Liver (tissue), 9 donors: ENCODE results near the gene NUP205. TPM values are rescaled to one million over a fixed set of nuclear protein-coding genes. Genes with fewer than 3 reads are reported as not detected.

Experiments
- DNase-seq: peaks from one replicate; pipeline ENCODE4 v3.0.0-alpha.2; 2017; ENCODE audit warnings: low spot score
- H3K27ac ChIP-seq, 2 donors: one replicate each; pipeline ENCODE4 v1.7.0; 2013; ENCODE audit warnings: inconsistent platforms in 2 of 2, low read length in 2 of 2, control low read depth in 1 of 2, low read depth in 1 of 2, mild to moderate bottlenecking in 1 of 2
- H3K27me3 ChIP-seq, 4 donors: one replicate each; pipeline versions ENCODE4 v1.6.1 to v1.7.0; 2013; ENCODE audit warnings: low read length in 3 of 4, inconsistent platforms in 1 of 4, mild to moderate bottlenecking in 1 of 4, moderate library complexity in 1 of 4; ENCODE audit not compliant: control insufficient read depth in 4 of 4, insufficient read depth in 4 of 4
- H3K36me3 ChIP-seq, 4 donors: one replicate each; pipeline versions ENCODE4 v1.6.1 to v1.7.0; 2013; ENCODE audit warnings: low read length in 3 of 4, mild to moderate bottlenecking in 3 of 4, low read depth in 1 of 4, moderate library complexity in 1 of 4; ENCODE audit not compliant: control insufficient read depth in 4 of 4, insufficient read depth in 3 of 4
- H3K4me1 ChIP-seq, 4 donors: one replicate each; pipeline versions ENCODE4 v1.6.1 to v1.7.0; 2013; ENCODE audit warnings: low read length in 3 of 4, mild to moderate bottlenecking in 3 of 4, moderate library complexity in 1 of 4; ENCODE audit not compliant: control insufficient read depth in 4 of 4, insufficient read depth in 4 of 4
- H3K4me3 ChIP-seq, 3 donors: one replicate each; pipeline versions ENCODE4 v1.6.1 to v1.7.0; 2013; ENCODE audit warnings: low read length in 3 of 3, control low read depth in 1 of 3, low read depth in 1 of 3, mild to moderate bottlenecking in 1 of 3
- H3K9ac ChIP-seq, 2 donors: one replicate each; pipeline ENCODE4 v1.7.0; 2013; ENCODE audit warnings: low read length in 2 of 2, mild to moderate bottlenecking in 2 of 2, moderate library complexity in 2 of 2, control low read depth in 1 of 2, low read depth in 1 of 2
- H3K9me3 ChIP-seq, 4 donors: one replicate each; pipeline versions ENCODE4 v1.6.1 to v1.7.0; 2013; ENCODE audit warnings: low read length in 3 of 4; ENCODE audit not compliant: control insufficient read depth in 4 of 4
- ATF3 ChIP-seq: IDR thresholded peaks from 2 replicates; pipeline ENCODE4 v1.6.1; 2016; ENCODE audit warnings: antibody characterized with exemption
- CTCF ChIP-seq: fragments of 150-350 bp; IDR thresholded peaks from 2 replicates; pipeline ENCODE4 v1.5.1; 2017; ENCODE audit warnings: improper control_type of control experiment, low read depth, low read length; ENCODE audit not compliant: missing input control
- EGR1 ChIP-seq, 2 donors: IDR thresholded peaks; 2 replicates each; pipeline ENCODE4 v1.6.1; 2016 to 2018; ENCODE audit warnings: antibody characterized with exemption in 2 of 2, low read depth in 2 of 2
- FOXA1 ChIP-seq: IDR thresholded peaks from 2 replicates; pipeline ENCODE4 v1.6.1; 2016; ENCODE audit warnings: antibody characterized with exemption
- FOXA2 ChIP-seq: IDR thresholded peaks from 2 replicates; pipeline ENCODE4 v1.6.1; 2016; ENCODE audit warnings: antibody characterized with exemption
- GABPA ChIP-seq, 2 donors: IDR thresholded peaks in 1 of 2; conservative IDR thresholded peaks in 1 of 2; 2 replicates each; pipeline ENCODE4 v1.6.1; 2016; ENCODE audit warnings: antibody characterized with exemption in 2 of 2, mild to moderate bottlenecking in 1 of 2, moderate library complexity in 1 of 2
- HNF4A ChIP-seq, 2 donors: conservative IDR thresholded peaks; 2 replicates each; pipeline ENCODE4 v1.6.1; 2016; ENCODE audit warnings: antibody characterized with exemption in 2 of 2, mild to moderate bottlenecking in 2 of 2
- HNF4G ChIP-seq: IDR thresholded peaks from 2 replicates; pipeline ENCODE4 v1.6.1; 2016; ENCODE audit warnings: antibody characterized with exemption
- JUND ChIP-seq, 2 donors: IDR thresholded peaks; 2 replicates each; pipeline ENCODE4 v1.6.1; 2016; ENCODE audit warnings: antibody characterized with exemption in 2 of 2
- NR2F2 ChIP-seq: IDR thresholded peaks from 2 replicates; pipeline ENCODE4 v1.6.1; 2016; ENCODE audit warnings: antibody characterized with exemption
- RAD21 ChIP-seq, 2 donors: IDR thresholded peaks; 2 replicates each; pipeline ENCODE4 v1.6.1; 2016; ENCODE audit warnings: antibody characterized with exemption in 2 of 2, mild to moderate bottlenecking in 2 of 2
- RXRA ChIP-seq, 2 donors: IDR thresholded peaks; 2 replicates each; pipeline ENCODE4 v1.6.1; 2017 to 2018; ENCODE audit warnings: antibody characterized with exemption in 2 of 2, mild to moderate bottlenecking in 1 of 2
- SP1 ChIP-seq: IDR thresholded peaks from 2 replicates; pipeline ENCODE4 v1.6.1; 2018; ENCODE audit warnings: antibody characterized with exemption, mild to moderate bottlenecking
- TAF1 ChIP-seq: conservative IDR thresholded peaks from 2 replicates; pipeline ENCODE4 v1.6.1; 2016; ENCODE audit warnings: antibody characterized with exemption, mild to moderate bottlenecking
- YY1 ChIP-seq: IDR thresholded peaks from 2 replicates; pipeline ENCODE4 v1.6.1; 2016; ENCODE audit warnings: antibody characterized with exemption, mild to moderate bottlenecking
- WGBS: extraction: QIAGEN DNeasy Blood & Tissue Kit; methylation state at CpG from one replicate; pipeline ENCODE4 v1.1.7; 2013; 5-methylcytosine and 5-hydroxymethylcytosine counted together
- polyA plus RNA-seq, 2 donors: library from polyadenylated mRNA; stranded (reverse) in 1 of 2; unstranded in 1 of 2; fragments of 200-250 nt in 1 of 2; fragments of >200 nt in 1 of 2; fragmentation: Nextera tagmentation in 1 of 2; extraction: Ambion mirVana in 1 of 2; gene quantifications; one replicate each; pipeline versions ENCODE4 v1.2.1 to v1.2.3, GENCODE V29; 2013 to 2015
- total RNA-seq, 2 donors: library from RNA; depleted of rRNA; stranded (reverse); fragments of >200 nt; gene quantifications; one replicate each; pipeline ENCODE4 v1.2.3, GENCODE V29; 2014
- TF ChIP-seq, protein P1 (sequence below): IDR thresholded peaks from 2 replicates; pipeline ENCODE4 v1.6.1; 2016; ENCODE audit warnings: antibody characterized with exemption, mild to moderate bottlenecking
- TF ChIP-seq, protein P2 (sequence below): IDR thresholded peaks from 2 replicates; pipeline ENCODE4 v1.6.1; 2016; ENCODE audit warnings: antibody characterized with exemption
- TF ChIP-seq, protein P3 (sequence below): IDR thresholded peaks from 2 replicates; pipeline ENCODE4 v1.6.1; 2016; ENCODE audit warnings: antibody characterized with exemption
- donor health status: healthy.
- donor health status: healthy.
- donor health status: healthy.
- donor health status: healthy.
- donor health status: healthy.

Gene NUP205
- total and polyA plus RNA-seq, 4 donors: 6.3 to 27.8 (median 12.0) TPM

GRCh38 chr7:135599471-135599870 lies 41.8 kb downstream of the NUP205 start:
- no peak for TF ChIP-seq TAF1
- no peak overlapping the region for H3K4me3 ChIP-seq
- H3K27me3 ChIP-seq: no peaks in the 10 kb centered on the region
- peaks cover 8 to 38% (median 25%) of the 10 kb centered on the region in 4 donors for H3K36me3 ChIP-seq
- H3K4me1 ChIP-seq: no peaks in the 10 kb centered on the region
- H3K27ac ChIP-seq: no peak overlapping the region
- H3K9me3 ChIP-seq: no peaks in the 10 kb centered on the region
- no peak overlapping the region for H3K9ac ChIP-seq
- no peak for DNase-seq

DNA sequence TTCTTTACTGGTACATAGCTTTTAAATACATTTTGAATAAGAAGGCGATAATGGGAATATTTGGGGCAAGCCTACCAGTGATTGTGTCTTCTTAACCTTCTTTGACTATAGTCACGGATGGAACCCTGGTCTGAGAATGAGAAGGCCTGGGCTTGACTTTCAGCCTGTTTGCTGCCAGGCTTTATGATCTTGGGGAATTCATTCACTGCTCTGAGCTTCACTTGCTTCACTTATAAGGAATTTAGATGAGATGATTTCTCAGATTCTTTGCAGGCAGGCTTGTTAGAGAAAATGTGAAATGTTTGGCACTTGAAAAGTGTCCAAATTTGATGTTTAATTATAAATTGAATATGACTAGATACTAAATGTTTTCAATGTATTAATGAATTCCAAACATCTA lies 42.5 kb downstream of the NUP205 start:
- TF ChIP-seq RAD21 (IDR thresholded peaks at IDR 0.05) (no peak), ATF3 (no peak), FOXA1 (no peak), FOXA2 (no peak), NR2F2 (no peak), HNF4G (no peak), TAF1 (no peak), JUND (IDR thresholded peaks at IDR 0.05) (no peak), SP1 (no peak)
- TF ChIP-seq, protein P1, sequence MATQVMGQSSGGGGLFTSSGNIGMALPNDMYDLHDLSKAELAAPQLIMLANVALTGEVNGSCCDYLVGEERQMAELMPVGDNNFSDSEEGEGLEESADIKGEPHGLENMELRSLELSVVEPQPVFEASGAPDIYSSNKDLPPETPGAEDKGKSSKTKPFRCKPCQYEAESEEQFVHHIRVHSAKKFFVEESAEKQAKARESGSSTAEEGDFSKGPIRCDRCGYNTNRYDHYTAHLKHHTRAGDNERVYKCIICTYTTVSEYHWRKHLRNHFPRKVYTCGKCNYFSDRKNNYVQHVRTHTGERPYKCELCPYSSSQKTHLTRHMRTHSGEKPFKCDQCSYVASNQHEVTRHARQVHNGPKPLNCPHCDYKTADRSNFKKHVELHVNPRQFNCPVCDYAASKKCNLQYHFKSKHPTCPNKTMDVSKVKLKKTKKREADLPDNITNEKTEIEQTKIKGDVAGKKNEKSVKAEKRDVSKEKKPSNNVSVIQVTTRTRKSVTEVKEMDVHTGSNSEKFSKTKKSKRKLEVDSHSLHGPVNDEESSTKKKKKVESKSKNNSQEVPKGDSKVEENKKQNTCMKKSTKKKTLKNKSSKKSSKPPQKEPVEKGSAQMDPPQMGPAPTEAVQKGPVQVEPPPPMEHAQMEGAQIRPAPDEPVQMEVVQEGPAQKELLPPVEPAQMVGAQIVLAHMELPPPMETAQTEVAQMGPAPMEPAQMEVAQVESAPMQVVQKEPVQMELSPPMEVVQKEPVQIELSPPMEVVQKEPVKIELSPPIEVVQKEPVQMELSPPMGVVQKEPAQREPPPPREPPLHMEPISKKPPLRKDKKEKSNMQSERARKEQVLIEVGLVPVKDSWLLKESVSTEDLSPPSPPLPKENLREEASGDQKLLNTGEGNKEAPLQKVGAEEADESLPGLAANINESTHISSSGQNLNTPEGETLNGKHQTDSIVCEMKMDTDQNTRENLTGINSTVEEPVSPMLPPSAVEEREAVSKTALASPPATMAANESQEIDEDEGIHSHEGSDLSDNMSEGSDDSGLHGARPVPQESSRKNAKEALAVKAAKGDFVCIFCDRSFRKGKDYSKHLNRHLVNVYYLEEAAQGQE: no peak
- over 99% methylated on average over 2 of the region's 2 CpGs for WGBS
- Histone ChIP-seq H3K4me3 (no peak overlapping the region), H3K27me3 (no peaks in the 10 kb centered on the region), H3K9ac (no peak overlapping the region), H3K4me1 (no peaks in the 10 kb centered on the region), H3K9me3 (no peaks in the 10 kb centered on the region), H3K36me3 (peaks cover 6 to 35% (median 23%) of the 10 kb centered on the region in 4 donors), H3K27ac (no peak overlapping the region)
- no peak for DNase-seq

GRCh38 chr7:135601182-135601581 lies 43.5 kb downstream of the NUP205 start:
- Histone ChIP-seq H3K36me3 (peaks cover 5 to 32% (median 23%) of the 10 kb centered on the region in 4 donors), H3K9me3 (no peaks in the 10 kb centered on the region), H3K27me3 (no peaks in the 10 kb centered on the region)
- TF ChIP-seq JUND (IDR thresholded peaks at IDR 0.05) (no peak), ATF3 (no peak), HNF4A (conservative IDR thresholded peaks at IDR 0.05) (no peak), TAF1 (no peak), HNF4G (no peak), YY1 (no peak), EGR1 (IDR thresholded peaks at IDR 0.05; ENCODE audit: low read depth in 2 of 2) (no peak), RXRA (IDR thresholded peaks at IDR 0.05) (no peak), FOXA1 (no peak), CTCF (no peak), FOXA2 (no peak), GABPA (IDR thresholded peaks at IDR 0.05 in 1 of 2, conservative IDR thresholded peaks at IDR 0.05 in 1 of 2) (no peak)
- TF ChIP-seq, protein P2, sequence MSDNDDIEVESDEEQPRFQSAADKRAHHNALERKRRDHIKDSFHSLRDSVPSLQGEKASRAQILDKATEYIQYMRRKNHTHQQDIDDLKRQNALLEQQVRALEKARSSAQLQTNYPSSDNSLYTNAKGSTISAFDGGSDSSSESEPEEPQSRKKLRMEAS: no peak
- TF ChIP-seq, protein P3, sequence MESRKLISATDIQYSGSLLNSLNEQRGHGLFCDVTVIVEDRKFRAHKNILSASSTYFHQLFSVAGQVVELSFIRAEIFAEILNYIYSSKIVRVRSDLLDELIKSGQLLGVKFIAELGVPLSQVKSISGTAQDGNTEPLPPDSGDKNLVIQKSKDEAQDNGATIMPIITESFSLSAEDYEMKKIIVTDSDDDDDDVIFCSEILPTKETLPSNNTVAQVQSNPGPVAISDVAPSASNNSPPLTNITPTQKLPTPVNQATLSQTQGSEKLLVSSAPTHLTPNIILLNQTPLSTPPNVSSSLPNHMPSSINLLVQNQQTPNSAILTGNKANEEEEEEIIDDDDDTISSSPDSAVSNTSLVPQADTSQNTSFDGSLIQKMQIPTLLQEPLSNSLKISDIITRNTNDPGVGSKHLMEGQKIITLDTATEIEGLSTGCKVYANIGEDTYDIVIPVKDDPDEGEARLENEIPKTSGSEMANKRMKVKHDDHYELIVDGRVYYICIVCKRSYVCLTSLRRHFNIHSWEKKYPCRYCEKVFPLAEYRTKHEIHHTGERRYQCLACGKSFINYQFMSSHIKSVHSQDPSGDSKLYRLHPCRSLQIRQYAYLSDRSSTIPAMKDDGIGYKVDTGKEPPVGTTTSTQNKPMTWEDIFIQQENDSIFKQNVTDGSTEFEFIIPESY: no peak

More at GRCh38 chr7:135601182-135601581, 43.5 kb downstream of the NUP205 start:
- H3K9ac ChIP-seq: no peak overlapping the region
- no peak overlapping the region for H3K27ac ChIP-seq
- no peak for DNase-seq
- H3K4me1 ChIP-seq: no peaks in the 10 kb centered on the region
- no peak overlapping the region for H3K4me3 ChIP-seq
